NOMO-1 treated with DMSO at 0.1 percent for 48 hours (cell line): ENCODE results near the gene LYST.
"Not testable (repeated sequence)": the region's sequence is repeated elsewhere in the genome, so short reads cannot be mapped to it uniquely, and the experiment has no call there.

Source experiments
- DNase-seq: peaks from one replicate; lab custom pipeline; 2025; ENCODE audit not compliant: unreplicated experiment; lab: John Stamatoyannopoulos, UW

LYST gene

GRCh38 chr1:235866205-235866912, at the start of gene LYST:
Gene LYST, minus strand, starts transcription at chr1:235866906. Its CDS starts 36,489 bp downstream, at chr1:235830417.
- peak; percentile 48 for DNase-seq

- DNase-seq, result not testable (repeated sequence)
Observed at GRCh38 chr1:235915489-235915888, 48.8 kb upstream of the LYST start.

- no peak for DNase-seq
Observed at GRCh38 chr1:235913311-235913710, 46.6 kb upstream of the LYST start.

- no peak for DNase-seq
Observed at GRCh38 chr1:235911876-235912275, 45.2 kb upstream of the LYST start.

- no peak for DNase-seq
Observed at GRCh38 chr1:235911300-235911662, 44.6 kb upstream of the LYST start.

- DNase-seq, result peak; percentile 42
Observed at GRCh38 chr1:235910357-235911299, 43.9 kb upstream of the LYST start.

GRCh38 chr1:235908742-235909520, 42.2 kb upstream of the LYST start:
- DNase-seq, result no peak

GRCh38 chr1:235907897-235908240, 41.2 kb upstream of the LYST start:
- DNase-seq, result no peak

- DNase-seq, result peak; percentile 32
Observed at GRCh38 chr1:235907187-235907896, 40.6 kb upstream of the LYST start.

- no peak for DNase-seq
Observed at GRCh38 chr1:235906436-235906835, 39.7 kb upstream of the LYST start.

- not testable (repeated sequence) for DNase-seq
Observed at GRCh38 chr1:235903809-235904208, 37.1 kb upstream of the LYST start.

- DNase-seq, result no peak
Observed at GRCh38 chr1:235902677-235903542, 36.2 kb upstream of the LYST start.

GRCh38 chr1:235901461-235901860, 34.8 kb upstream of the LYST start:
- no peak for DNase-seq

- no peak for DNase-seq
Observed at GRCh38 chr1:235898126-235898525, 31.4 kb upstream of the LYST start.

- no peak for DNase-seq
Observed at GRCh38 chr1:235893840-235894239, 27.1 kb upstream of the LYST start.

GRCh38 chr1:235892734-235893413, 26.2 kb upstream of the LYST start:
- DNase-seq, result peak; percentile 95

- DNase-seq, result no peak
Observed at GRCh38 chr1:235892202-235892601, 25.5 kb upstream of the LYST start.

GRCh38 chr1:235888119-235888643, 21.5 kb upstream of the LYST start:
- DNase-seq, result no peak

GRCh38 chr1:235887676-235888075, 21.0 kb upstream of the LYST start:
- no peak for DNase-seq
